ENCODE results near the gene VPS35L.

Gene VPS35L, protein sequence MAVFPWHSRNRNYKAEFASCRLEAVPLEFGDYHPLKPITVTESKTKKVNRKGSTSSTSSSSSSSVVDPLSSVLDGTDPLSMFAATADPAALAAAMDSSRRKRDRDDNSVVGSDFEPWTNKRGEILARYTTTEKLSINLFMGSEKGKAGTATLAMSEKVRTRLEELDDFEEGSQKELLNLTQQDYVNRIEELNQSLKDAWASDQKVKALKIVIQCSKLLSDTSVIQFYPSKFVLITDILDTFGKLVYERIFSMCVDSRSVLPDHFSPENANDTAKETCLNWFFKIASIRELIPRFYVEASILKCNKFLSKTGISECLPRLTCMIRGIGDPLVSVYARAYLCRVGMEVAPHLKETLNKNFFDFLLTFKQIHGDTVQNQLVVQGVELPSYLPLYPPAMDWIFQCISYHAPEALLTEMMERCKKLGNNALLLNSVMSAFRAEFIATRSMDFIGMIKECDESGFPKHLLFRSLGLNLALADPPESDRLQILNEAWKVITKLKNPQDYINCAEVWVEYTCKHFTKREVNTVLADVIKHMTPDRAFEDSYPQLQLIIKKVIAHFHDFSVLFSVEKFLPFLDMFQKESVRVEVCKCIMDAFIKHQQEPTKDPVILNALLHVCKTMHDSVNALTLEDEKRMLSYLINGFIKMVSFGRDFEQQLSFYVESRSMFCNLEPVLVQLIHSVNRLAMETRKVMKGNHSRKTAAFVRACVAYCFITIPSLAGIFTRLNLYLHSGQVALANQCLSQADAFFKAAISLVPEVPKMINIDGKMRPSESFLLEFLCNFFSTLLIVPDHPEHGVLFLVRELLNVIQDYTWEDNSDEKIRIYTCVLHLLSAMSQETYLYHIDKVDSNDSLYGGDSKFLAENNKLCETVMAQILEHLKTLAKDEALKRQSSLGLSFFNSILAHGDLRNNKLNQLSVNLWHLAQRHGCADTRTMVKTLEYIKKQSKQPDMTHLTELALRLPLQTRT

DNA sequence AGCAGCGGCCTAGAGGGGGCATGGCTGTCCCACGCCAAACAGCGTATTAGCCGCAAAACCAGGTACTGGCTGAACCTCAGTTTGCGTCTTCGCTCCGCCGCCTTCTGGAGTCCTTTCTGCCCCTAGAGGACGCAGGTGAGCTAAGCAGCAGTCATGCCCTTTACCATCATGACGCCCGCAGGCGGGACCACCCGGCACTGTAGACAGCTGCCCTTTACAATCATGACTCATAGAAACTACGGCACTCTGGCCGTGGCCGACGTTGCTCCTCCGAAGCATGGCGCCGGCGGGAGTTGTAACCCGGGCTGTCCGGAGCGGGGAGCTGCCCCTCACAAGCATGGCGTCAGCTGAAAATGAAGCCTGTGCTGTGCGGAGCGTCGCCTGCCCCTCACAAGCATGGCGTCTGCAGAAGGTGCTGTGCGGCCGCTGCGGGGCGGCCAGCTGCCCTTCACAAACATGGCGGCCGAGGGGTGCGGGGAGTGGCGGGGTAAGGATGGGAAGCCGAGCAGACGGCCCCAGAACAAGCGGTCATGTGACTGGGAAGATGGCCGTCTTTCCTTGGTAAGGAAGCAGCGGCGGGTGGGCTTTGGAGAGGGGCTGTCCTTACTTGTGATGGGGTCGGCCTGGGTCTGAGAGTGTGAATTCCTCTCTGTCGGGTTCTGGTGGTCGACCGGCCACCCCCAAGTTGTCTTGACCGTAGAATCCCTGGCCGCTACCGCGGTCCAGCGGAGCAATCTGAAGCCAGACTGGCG, at the start of gene VPS35L:
VPS35L (plus strand) TSS at position 518 of the 752 bp plus-strand sequence; CDS start at position 545, 27 bp downstream.
- DNase-seq, result peak; percentile 52 to 98 (median 95)

DNA sequence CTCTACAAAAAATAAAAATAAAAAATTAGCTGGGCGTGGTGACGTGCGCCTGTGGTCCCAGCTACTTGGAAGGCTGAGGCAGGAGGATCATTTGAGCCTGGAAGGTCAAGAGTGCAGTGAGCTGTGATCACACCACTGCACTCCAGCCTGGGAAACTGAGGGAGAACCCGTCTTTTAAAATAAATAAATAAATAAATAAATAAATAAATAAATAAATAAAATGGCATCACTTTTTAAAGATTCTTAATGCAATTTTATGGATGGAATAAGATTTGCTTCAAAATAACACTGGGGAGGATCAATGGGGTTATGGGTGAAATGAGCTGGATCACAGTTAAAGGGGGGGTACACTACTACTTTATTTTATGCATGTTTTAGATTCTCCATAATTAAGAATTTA, 48.5 kb upstream of the VPS35L start:
- DNase-seq, result no peak

DNA sequence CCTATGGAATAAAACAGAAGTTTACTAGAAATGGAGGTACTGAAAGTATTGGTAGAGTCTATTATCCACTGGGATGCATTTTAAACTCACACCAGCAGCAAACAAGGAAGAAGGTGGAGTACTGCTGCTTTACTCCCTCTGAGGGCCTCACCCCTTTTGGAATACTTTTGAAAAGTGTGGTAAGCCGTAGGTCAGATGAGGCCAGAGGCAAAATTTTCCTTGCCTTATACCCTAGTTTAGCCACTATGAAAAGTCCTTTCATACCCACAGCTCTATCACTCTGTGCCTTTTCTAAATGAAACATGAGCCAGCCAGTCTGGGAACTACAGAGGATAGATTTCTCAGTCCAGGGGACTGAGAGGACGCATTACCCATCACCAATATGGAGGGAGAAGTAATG, 47.6 kb upstream of the VPS35L start:
- no peak for DNase-seq

DNA sequence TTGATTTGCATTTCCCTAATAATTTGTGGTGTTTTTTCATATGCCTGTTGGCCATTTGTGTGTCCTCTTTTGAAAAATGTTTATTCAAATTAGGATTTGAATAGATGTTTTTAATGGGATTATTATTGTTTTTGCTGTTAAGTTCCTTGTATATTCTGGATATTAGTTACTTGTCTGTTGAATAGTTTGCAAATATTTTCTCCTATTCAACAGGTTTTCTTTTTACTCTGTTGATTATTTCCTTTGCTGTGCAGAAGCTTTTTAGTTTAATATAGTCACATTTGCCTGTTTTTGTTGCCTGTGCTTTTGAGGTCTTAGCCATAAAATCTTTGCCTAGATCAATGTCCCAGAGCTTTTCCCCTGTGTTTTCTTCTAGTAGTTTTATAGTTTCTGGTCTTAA, 43.2 kb upstream of the VPS35L start:
- DNase-seq, result no peak

DNA sequence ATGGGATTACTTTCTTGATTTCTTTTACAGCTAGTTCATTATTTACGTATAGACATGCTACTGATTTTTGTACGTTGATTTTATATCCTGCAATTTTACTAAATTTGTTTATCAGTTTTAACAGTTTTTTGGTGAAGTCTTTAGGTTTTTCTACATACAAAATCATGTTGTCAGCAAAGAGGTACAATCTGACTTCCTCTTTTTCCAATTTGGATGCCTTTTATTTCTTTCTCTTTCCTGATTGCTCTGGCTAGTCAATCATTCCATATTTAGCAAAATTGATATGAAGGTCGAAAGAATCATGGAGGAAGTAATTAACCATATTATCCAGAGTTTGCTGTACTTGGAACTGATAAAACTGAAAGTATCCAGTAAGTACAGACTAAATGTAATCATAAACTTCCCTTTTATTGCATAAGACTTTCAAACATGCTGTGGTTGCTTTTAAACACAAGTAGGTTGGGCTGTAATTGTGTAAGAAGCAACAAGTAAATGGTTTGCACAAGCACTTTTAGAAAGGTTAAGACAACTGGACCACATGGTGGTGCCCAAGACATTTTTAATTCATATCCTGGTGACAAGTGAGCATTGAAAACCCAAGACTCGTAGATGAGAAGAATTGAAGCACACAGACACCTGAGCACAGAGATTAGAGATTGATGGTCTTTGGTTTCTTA, 42.0 kb upstream of the VPS35L start:
- DNase-seq, result no peak

DNA sequence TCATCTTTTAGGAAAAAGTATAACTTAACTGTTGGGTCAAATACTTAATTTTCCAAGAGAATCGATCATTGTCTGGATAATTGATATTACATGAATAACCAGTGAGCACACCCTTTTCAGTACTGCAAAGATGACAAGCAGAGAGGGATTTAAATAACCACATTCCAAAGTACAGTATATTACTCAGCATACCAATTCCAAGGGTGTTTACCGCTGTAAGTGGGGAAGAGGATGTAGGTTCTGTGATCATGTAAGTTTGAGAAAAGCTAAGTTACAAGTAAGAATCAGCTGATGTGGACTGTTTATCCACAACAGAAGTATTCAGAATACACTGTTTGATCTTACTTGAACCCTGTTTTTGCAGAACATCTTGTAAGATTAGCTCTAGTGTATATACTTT, 39.7 kb upstream of the VPS35L start:
- no peak for DNase-seq

DNA sequence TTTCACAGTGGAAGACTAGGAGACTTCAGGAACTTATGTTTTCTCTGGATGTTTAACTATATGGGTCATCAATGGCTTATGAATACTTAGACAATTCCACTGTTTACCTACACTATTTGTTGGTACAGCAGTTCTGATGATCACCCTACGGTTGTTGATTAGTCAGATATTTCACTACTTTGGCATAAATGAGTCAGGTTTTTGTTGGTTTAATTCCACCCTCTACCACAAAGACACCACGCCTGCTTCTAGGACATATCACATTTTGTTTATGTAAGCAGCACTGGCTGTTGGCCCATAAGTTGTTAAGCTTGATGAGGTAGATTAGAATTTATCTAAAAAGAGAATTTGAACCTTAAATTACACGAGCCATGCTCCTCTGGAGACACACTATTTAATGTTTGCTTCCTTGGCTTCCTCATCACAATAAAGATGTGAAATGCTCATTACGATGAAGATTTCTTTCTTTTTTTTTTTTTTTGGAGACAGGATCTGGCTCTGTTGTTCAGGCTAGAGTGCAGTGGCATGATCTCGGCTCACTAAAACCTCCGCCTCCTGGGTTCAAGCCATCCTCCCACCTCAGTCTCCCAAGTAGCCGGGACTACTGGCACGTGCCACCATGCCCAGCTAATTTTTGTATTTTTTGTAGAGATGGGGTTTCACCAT, 37.9 kb upstream of the VPS35L start:
- no peak for DNase-seq

DNA sequence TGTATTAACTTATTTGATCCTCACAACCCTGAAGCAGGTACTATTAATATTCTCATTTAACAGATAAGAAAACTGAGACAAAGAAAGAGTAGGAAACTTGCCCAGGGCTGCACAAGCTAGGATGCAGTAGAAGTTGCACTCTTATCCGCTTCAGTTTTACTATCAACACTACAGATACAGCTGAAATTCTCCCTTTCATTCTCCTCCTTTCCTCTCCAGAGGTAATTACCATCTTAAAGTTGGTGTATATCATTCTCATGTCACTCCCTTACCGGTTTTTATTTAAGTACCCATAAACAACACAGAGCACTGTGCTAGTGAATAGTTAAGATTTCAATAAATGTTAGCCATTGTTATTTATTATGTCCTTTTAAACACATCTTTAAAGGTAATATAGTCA, 37.1 kb upstream of the VPS35L start:
- DNase-seq, result no peak

DNA sequence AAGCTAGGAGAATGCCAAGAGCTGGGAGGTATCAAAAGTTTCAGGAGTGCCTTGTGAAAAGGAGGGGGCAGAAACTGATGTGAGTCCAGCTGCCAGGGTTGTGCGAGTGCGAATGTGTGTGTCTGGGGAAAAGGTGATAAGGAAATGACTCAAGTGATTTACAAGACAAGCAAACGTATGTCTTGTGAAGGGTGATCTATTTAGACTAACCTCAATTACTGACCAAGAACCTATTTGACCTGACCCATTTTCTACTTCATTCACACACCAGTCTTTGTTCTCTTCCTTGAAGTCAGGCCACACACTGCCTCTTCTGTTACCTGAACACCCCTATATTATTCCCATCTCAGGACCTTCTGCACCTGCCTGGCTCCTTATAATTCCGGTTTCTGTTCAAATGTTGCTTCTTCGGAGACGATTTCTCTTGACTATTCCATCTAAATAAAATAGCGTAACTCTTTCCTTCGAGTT, 34.6 kb upstream of the VPS35L start:
- DNase-seq, result no peak

DNA sequence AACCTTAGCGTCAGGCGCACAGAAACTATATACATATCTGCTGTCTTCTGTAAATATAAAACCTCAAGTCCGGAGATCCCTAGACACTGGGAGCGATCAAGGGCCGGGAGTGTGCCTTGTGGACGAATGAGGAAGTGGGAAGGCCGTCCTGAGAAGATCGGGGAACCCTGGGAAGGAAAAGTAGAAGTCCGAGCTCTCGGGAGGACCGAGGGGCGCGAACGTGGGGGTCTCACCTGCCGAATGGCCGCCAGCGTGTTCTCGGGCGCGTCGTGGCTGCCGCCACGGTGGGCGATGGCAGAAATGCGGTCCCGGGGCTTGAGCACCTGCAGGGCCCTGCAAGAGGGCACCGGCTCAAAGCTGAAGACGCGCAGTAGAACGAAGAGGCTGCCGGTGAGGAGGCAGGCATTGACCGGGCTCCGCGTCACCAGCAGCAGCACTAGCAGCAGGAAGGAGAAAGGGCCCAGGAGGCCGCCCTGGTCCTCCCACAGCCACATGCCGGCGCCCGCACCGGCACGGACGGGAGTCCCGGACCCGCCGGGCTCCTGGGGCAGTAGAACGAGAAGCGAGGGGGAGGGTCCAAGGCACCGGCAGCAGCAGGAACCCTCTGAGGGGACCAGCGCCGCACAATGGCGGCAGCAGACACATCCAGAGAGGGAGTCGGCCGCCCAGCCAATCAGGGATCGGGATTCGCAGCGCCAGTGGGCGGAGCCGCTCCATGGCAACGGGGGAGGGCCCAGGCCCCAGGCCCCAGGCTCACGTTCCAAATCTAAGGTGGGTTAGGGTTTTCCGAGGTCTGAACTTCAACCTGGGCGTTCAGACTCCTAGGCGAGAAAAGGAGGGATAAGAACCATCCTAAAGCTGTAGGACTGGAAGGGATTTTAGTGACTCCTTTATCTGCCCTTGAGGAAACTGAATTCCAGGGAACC, 33.8 kb upstream of the VPS35L start, which contains the start of gene GDE1:
GDE1 (minus strand) TSS at position 628 of the 926 bp plus-strand sequence; CDS start at position 494, 134 bp downstream.
- DNase-seq, result peak; percentile 68 to 99 (median 94)

DNA sequence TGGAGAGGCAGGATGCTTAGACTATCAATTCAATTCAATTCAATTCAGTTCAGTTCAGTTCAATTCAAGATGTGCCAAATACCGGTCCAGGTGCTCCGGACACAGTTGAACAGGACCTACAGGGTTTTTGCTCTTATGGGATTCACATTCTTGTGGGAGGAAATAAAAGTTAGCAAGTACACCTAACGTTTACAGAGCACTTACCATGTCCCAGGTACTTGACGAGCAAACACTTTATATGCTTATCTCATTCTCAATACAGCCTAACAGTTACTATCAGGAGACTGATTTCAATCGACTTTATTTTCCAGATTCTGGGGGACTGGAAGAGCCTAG, 33.1 kb upstream of the VPS35L start:
- no peak for DNase-seq

DNA sequence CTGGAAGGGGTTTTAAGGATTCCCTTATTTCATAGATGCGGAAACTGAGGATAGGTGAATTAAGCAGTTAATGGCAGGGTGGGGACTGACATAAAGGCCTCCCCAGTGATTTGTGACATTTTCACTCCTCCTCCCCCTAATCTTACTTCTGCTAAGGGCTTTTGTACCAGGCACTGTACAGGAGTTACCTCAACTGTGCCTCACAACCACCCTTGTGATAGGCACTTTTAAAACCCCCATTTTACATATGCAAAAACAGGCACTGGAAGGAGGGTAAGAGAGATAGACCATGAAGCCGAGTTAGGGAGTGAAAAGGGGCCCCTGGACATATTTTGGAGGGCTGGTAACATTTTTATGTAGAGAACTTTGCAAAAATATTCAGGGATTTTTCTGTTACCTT, 32.7 kb upstream of the VPS35L start:
- no peak for DNase-seq

DNA sequence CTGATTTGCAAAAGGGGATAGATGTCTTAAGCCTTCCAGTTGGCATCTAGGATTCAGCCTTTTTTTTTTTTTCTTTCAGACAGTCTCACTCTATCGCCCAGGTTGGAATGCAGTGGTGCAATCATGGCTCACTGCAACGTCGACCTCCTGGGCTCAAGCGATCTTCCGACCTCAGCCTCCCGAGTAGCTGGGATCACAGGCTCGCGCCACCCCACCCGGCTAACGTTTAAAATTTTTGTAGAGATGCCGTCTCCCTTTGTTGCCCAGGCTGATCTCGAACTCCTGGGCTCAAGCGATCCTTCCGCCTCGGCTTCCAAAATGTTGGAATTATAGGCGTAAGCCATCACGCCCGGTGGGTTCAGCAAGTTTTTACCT, 32.3 kb upstream of the VPS35L start:
- peak in 2 of 56 donors; percentile 36 to 41 for DNase-seq

DNA sequence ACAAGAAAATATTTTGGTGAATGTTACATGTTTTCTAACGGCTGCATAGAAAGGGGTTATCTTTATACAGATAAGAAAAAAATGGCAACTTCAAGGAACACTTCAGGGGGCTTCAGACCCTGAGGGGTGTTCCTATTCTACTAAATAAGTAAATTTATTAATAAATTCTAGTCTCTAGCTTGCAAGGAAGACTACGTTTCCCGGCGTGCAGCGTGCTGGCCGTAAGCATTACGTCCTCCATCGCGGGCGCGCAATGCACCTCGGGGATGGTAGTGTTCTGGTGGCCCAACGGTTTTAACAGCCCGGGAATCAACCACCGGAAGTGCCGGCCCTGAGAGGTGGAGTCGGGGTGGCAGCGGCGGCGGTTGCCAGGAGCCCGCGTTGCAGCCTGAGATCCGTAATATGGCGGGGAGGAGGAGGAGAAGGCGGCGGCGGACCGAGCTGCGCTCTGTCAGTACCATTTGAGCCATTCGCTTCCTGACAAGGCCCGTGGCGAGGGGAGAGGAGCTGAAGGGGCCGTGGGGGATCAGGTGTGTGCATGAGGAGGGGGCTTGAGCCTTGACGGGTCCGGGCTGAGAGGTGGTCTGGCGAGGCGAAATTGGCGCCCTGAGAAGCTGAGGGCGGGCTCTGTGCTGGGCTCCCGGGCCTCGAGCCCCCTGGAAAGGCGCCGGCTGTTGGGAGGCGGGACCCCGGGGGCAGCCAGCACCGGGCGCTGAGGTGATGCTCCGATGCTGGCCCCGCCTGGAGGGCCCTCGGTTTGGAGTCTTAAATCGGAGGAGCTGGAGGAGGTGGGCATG, 31.7 kb upstream of the VPS35L start, which contains the start of gene CCP110:
CCP110 (plus strand) TSS at position 384 of the 797 bp plus-strand sequence. CDS start 3,940 bp downstream, outside the sequence.
- DNase-seq, result peak; percentile 74 to 99 (median 97)

DNA sequence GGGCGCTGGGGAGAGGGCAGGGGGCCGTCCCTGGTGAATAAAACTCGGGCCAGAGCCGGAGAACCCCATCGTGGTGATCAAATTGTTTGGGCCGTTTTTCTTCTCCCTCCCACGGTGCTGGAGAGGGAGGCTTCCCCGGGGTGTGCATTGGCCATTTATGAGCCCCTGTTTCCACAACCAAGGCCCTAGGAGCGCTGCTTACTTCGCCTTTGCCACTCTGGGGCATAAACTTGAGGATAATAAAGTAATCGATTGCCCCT, 31.2 kb upstream of the VPS35L start:
- DNase-seq, result peak in 19 of 56 donors; percentile 19 to 69 (median 44)

DNA sequence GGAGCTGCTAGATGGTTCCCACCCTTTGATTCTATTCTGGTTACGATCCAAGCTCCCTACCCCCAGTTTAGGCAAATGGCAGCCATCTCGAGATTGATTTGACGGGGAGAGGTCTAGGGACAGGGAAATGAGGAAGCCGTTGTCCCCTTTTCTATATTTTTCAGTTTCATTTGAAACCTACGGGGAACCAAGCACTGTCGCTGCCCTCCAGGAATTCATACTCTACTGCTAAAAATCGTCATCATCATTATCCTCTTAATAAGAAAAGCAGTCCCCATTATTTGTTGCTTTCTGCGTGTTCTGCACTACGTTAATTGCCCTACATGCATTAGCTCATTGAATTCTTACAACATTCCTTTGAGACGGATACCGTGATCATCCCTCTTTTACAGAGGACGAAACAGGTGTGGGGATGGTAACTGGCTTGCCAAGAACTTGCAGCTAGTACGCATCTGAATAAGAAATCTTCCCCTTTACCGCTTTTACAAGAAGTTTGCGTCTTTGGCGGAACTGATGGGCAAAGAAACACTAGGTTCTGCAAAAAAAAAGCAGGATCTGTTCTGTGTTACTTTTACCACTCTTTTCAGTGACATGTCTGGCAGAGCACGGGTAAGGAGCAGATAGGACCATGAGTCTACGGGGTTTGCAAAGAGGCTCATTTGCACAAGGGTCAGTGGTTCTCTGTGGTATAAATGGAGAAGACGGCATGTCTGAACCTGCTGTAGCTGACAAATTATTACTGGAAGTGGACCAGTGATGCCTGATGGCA, 30.7 kb upstream of the VPS35L start:
- peak in 17 of 56 donors; percentile 18 to 67 (median 39) for DNase-seq

DNA sequence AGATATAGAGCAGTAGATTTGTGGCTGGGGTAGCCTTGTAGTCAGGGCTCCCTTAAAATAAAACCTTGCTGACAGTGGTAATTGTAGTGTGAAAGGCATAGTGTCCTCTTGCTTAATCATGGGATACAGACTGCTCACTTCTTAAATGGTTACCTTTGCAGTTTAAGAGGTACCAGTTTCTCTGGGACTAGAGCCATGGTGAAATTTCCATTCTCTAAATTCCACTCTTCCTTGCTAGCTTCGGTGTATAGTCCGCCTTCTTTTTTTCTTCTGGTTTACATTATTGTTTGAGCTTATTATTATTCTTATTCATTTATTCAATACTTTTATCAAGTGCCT, 30.1 kb upstream of the VPS35L start:
- DNase-seq, result no peak

DNA sequence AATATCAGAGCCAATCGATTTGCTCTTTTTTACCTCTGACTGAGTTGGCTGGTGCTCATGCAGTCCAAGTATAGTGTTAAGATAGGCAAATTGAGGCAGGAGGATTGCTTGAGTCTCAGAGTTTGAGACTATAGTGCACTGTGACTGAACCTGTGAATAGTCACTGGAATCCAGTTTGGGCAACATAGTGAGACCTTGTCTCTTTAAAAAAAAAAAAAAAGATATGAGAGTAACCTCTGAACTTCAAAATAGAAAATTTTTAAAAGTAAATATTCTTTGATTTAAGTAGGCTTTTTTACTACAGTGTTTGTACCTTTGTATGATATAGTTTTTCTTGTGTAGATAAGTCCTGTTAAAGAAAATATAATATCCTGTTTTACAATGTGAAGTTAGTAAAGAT, 28.3 kb upstream of the VPS35L start:
- no peak for DNase-seq
